ENCODE results near the gene KCNIP1.

The KCNIP1 gene

GRCh38 chr5:170597872-170598271, 94.1 kb downstream of the KCNIP1 start:
- peak; percentile 24 for DNase-seq (ENCODE audit: low read depth, low spot score)
- H3K4me3 ChIP-seq (ENCODE audit: low read depth, low read length): no peak overlapping the region
- in situ Hi-C loops (cut with HindIII; ENCODE audit: low sequenced_read_pairs): no loop called here
- no peak for TF ChIP-seq CTCF (IDR thresholded peaks at IDR 0.05; ENCODE audit: low read depth, low read length)

- in situ Hi-C loops (cut with HindIII; ENCODE audit: low sequenced_read_pairs): no loop called here
- no peak for TF ChIP-seq CTCF (IDR thresholded peaks at IDR 0.05; ENCODE audit: low read depth, low read length)
- DNase-seq (ENCODE audit: low read depth, low spot score): no peak
- no peak overlapping the region for H3K4me3 ChIP-seq (ENCODE audit: low read depth, low read length)
These were observed 95.9 kb downstream of the KCNIP1 start for GRCh38 chr5:170599756-170600155.

GRCh38 chr5:170601619-170602018, 97.8 kb downstream of the KCNIP1 start:
- no peak for DNase-seq (ENCODE audit: low read depth, low spot score)
- in situ Hi-C loops (cut with HindIII; ENCODE audit: low sequenced_read_pairs): no loop called here
- no peak for TF ChIP-seq CTCF (IDR thresholded peaks at IDR 0.05; ENCODE audit: low read depth, low read length)
- no peak overlapping the region for H3K4me3 ChIP-seq (ENCODE audit: low read depth, low read length)

DNA sequence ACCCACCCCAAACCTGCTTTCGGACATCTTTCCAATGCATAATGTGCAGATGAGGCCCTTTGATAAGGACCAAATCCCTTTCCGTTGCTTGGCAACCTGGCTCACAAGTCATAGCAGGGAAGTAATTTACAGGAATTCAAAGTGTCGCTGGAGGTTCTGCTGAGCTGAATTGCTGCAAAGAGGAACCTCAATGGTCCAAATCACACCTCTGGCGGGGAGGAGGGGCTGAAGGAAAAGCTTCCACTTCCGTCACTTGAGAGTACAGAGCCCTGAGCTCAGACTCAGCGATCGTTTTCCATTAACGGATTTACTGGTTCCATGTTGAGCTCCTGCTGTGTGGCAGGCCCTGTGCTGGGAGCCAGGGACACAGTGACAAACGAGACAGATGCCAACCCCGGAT, 99.3 kb downstream of the KCNIP1 start:
- in situ Hi-C loops (cut with HindIII; ENCODE audit: low sequenced_read_pairs): no loop called here
- no peak for TF ChIP-seq CTCF (IDR thresholded peaks at IDR 0.05; ENCODE audit: low read depth, low read length)

GRCh38 chr5:170603578-170604565, 100.1 kb downstream of the KCNIP1 start:
- DNase-seq (ENCODE audit: low read depth, low spot score): peak; percentile 18
- peak; percentile 76 for TF ChIP-seq CTCF (IDR thresholded peaks at IDR 0.05; ENCODE audit: low read depth, low read length)
- in situ Hi-C loops (cut with HindIII; ENCODE audit: low sequenced_read_pairs): no loop called here
- no peak overlapping the region for H3K4me3 ChIP-seq (ENCODE audit: low read depth, low read length)

More for the DNA sequence above, 99.3 kb downstream of the KCNIP1 start:
- no peak overlapping the region for H3K4me3 ChIP-seq (ENCODE audit: low read depth, low read length)
- no peak for DNase-seq (ENCODE audit: low read depth, low spot score)

DNA sequence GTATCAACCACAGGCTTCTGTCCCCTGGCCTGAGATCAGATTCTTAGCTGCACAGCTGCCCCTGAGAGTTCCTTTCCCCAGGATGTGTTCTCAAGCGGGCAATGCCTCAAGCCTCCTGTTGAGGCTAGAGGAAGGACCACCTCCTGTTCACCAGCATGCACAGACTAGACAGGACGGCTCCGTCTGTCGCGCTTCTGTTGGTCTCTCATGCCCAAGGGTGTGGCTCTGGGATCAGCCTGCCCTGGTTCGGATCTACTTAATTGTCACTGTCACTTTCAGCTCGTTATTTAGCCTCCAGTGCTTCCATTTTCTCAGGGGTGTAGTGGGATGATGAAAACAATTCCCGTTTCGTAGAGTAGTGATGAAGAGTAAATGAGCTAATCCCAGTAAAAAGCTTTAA, 103.1 kb downstream of the KCNIP1 start:
- no peak for DNase-seq (ENCODE audit: low read depth, low spot score)
- no peak overlapping the region for H3K4me3 ChIP-seq (ENCODE audit: low read depth, low read length)
- no peak for TF ChIP-seq CTCF (IDR thresholded peaks at IDR 0.05; ENCODE audit: low read depth, low read length)
- in situ Hi-C loops (cut with HindIII; ENCODE audit: low sequenced_read_pairs): no loop called here
